Measurements from ENCODE around the gene MRPS18C. TPM values are rescaled to one million over a fixed set of nuclear protein-coding genes. Genes with fewer than 3 reads are reported as not detected.

MRPS18C gene
- 10 to 100 TPM; 29.5 to 43.8 (median 33.2) TPM for polyA plus RNA-seq
- long read RNA-seq, donor 1, transcript MRPS18C-204 (5 exons, 666 nt): minor isoform, 13 of 181 reads
- long read RNA-seq, donor 1, transcript MRPS18C-201 (6 exons, 1,643 nt): major isoform, 150 of 181 reads
- long read RNA-seq, donor 1, partial matches to known transcripts: 12 of 181 reads
- long read RNA-seq, donor 1, other reads (novel, unspliced or antisense): 0 of 181 reads
- long read RNA-seq, donor 2, transcript MRPS18C-201 (6 exons, 1,643 nt): major isoform, 33 of 39 reads
- long read RNA-seq, donor 2, transcript MRPS18C-204 (5 exons, 666 nt): minor isoform, 5 of 39 reads
- long read RNA-seq, donor 2, partial matches to known transcripts: 0 of 39 reads
- long read RNA-seq, donor 2, other reads (novel, unspliced or antisense): 0 of 39 reads
- long read RNA-seq, donor 3, transcript MRPS18C-201 (6 exons, 1,643 nt): major isoform, 41 of 44 reads
- long read RNA-seq, donor 3, partial matches to known transcripts: 0 of 44 reads
- long read RNA-seq, donor 3, other reads (novel, unspliced or antisense): 0 of 44 reads
- long read RNA-seq, donor 4, partial matches to known transcripts: 0 of 2 reads
- long read RNA-seq, donor 4, other reads (novel, unspliced or antisense): 0 of 2 reads
- long read RNA-seq, donor 5, transcript MRPS18C-201 (6 exons, 1,643 nt): major isoform, 18 of 19 reads
- long read RNA-seq, donor 5, partial matches to known transcripts: 0 of 19 reads
- long read RNA-seq, donor 5, other reads (novel, unspliced or antisense): 0 of 19 reads
- long read RNA-seq, donor 6, transcript MRPS18C-201 (6 exons, 1,643 nt): major isoform, 46 of 53 reads
- long read RNA-seq, donor 6, transcript MRPS18C-204 (5 exons, 666 nt): minor isoform, 5 of 53 reads
- long read RNA-seq, donor 6, partial matches to known transcripts: 0 of 53 reads
- long read RNA-seq, donor 6, other reads (novel, unspliced or antisense): 0 of 53 reads
- long read RNA-seq, donor 7, transcript MRPS18C-201 (6 exons, 1,643 nt): major isoform, 74 of 84 reads
- long read RNA-seq, donor 7, partial matches to known transcripts: 0 of 84 reads
- long read RNA-seq, donor 7, other reads (novel, unspliced or antisense): 0 of 84 reads
- long read RNA-seq, donor 8, partial matches to known transcripts: 0 of 4 reads
- long read RNA-seq, donor 8, other reads (novel, unspliced or antisense): 0 of 4 reads
- long read RNA-seq, donor 9, transcript MRPS18C-201 (6 exons, 1,643 nt): major isoform, 6 of 7 reads
- long read RNA-seq, donor 9, partial matches to known transcripts: 0 of 7 reads
- long read RNA-seq, donor 9, other reads (novel, unspliced or antisense): 0 of 7 reads
- long read RNA-seq, donor 10, transcript MRPS18C-201 (6 exons, 1,643 nt): major isoform, 78 of 87 reads
- long read RNA-seq, donor 10, transcript MRPS18C-204 (5 exons, 666 nt): minor isoform, 5 of 87 reads
- long read RNA-seq, donor 10, partial matches to known transcripts: 0 of 87 reads
- long read RNA-seq, donor 10, other reads (novel, unspliced or antisense): 0 of 87 reads

DNA sequence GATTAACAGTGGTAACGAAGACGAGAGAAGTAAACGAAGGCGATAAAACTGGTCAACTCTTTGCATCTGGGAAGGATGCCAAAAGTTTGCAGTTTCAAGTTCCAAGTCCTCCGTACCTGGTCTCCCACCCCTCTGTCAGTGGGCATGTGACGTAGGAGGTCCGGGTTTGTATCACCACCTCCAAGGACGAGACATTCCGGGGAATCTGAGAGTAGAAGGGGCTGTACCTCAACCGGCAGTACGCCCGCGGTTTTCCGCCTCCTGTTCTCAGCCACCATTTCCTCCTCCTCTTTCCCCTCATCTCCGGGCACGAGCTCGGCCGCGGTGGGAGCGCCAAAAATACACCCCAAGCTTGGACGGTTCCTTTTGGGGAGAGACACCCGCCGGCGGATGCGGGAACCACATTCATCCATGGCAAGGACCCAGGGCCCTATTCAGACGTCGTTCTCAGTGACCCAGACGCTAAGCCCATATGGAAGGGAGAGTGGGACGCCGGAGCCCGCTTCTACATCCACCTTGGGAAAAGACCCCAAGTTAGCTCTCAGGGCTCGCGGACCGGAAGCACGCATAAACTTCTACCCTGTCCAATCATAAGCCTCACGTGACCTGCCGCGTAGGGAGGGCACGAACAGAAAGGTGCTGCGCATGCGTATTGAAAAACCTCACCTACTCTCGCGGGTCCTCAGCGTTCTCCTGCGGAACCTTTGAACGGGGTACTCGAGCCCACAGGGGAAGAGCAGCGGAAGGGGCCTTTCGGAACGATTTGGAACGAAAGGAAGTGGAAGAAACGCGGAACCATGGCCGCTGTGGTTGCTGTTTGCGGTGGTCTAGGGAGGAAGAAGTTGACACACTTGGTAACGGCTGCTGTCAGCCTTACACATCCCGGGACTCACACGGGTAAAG is at the start of gene MRPS18C, which contains the start of gene HELQ:
Gene MRPS18C, plus strand, starts transcription at position 778 of the 903 bp plus-strand sequence. Its CDS starts 20 bp downstream, at position 798.
Gene HELQ, minus strand, starts transcription at position 543 of the 903 bp plus-strand sequence. Its CDS starts 130 bp downstream, at position 413.
- Histone ChIP-seq H3K36me3 (ENCODE audit: control insufficient read depth in 3 of 3, insufficient read depth in 2 of 3, low read depth in 1 of 3, low read length in 3 of 3) (peaks cover 3 to 10% (median 4%) of the 10 kb centered on the region in 3 donors), H3K27ac (ENCODE audit: low read depth in 1 of 3, low read length in 2 of 3) (peak within 1 kb of the TSS; percentile 97 to 99 (median 98)), H3K4me1 (ENCODE audit: control insufficient read depth in 3 of 3, insufficient read depth in 2 of 3, low read depth in 1 of 3, low read length in 2 of 3) (peaks cover 0 to 7% (median 5%) of the 10 kb centered on the region in 3 donors), H3K9me3 (ENCODE audit: control insufficient read depth in 2 of 2, insufficient read depth in 1 of 2, low read depth in 1 of 2, low read length in 1 of 2) (no peaks in the 10 kb centered on the region), H3K4me3 (ENCODE audit: low read depth in 1 of 3, low read length in 3 of 3) (peak within 1 kb of the TSS; percentile 80 to 86 (median 83)), H3K27me3 (ENCODE audit: control insufficient read depth in 3 of 3, insufficient read depth in 3 of 3, low read length in 3 of 3) (no peaks in the 10 kb centered on the region)
- 0% methylated on average over 56 to 58 of the region's 58 CpGs for WGBS, 3 donors
- FAIRE-seq (no peak), DNase-seq (peak; percentile 99 to 100)

DNA sequence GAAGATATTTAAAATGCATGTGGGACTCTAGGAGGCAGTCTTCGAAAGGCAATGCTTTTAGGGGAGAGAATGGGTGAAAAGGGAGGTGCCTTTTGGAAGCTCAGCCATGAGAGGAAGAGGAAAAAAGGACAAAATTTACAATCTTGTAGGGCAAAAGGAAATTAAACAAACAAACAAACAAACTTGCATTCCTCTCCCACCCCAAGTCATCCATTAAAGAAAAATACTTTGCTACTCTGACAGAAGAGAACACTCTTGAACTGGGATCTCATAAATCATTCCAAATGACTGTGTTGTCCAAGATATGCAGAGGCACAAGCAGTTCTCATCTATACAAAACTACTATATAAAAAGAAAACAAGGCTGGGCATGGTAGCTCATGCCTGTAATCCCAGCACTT is 47.0 kb upstream of the MRPS18C start:
- Histone ChIP-seq H3K4me1 (ENCODE audit: control insufficient read depth in 3 of 3, insufficient read depth in 2 of 3, low read depth in 1 of 3, low read length in 2 of 3) (peaks cover 0 to 8% (median 0%) of the 10 kb centered on the region in 3 donors), H3K36me3 (ENCODE audit: control insufficient read depth in 3 of 3, insufficient read depth in 2 of 3, low read depth in 1 of 3, low read length in 3 of 3) (peaks cover 0 to 18% (median 3%) of the 10 kb centered on the region in 3 donors), H3K27ac (ENCODE audit: low read depth in 1 of 3, low read length in 2 of 3) (no peak overlapping the region), H3K4me3 (ENCODE audit: low read depth in 1 of 3, low read length in 3 of 3) (no peak overlapping the region), H3K9me3 (ENCODE audit: control insufficient read depth in 2 of 2, insufficient read depth in 1 of 2, low read depth in 1 of 2, low read length in 1 of 2) (no peaks in the 10 kb centered on the region), H3K27me3 (ENCODE audit: control insufficient read depth in 3 of 3, insufficient read depth in 3 of 3, low read length in 3 of 3) (no peaks in the 10 kb centered on the region)
- WGBS, 3 donors: 95 to 100% (median 96%) methylated on average over 1 of the region's 1 CpG
- FAIRE-seq (no peak), DNase-seq (no peak)

DNA sequence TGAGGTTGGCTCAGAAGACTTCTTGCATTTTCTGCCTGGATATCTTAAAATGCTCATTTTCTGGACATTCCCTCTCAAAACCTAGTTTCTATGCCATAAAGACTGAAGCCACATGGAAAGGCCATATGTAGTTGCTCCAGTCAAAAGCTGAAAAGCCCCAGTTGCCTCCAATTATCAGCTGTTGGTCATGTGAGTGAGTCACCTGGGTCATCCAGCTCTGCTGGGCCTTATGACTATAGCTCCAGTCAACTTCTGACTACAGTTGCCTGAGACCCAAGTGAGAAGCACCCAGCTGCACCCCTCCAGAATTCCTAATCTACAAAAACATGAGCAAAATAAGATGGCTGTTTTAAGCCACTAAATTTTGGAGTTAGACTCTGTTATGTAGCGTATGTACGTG is 42.2 kb upstream of the MRPS18C start:
- Histone ChIP-seq H3K27ac (ENCODE audit: low read depth in 1 of 3, low read length in 2 of 3) (no peak overlapping the region), H3K27me3 (ENCODE audit: control insufficient read depth in 3 of 3, insufficient read depth in 3 of 3, low read length in 3 of 3) (no peaks in the 10 kb centered on the region), H3K4me3 (ENCODE audit: low read depth in 1 of 3, low read length in 3 of 3) (no peak overlapping the region), H3K4me1 (ENCODE audit: control insufficient read depth in 3 of 3, insufficient read depth in 2 of 3, low read depth in 1 of 3, low read length in 2 of 3) (no peaks in the 10 kb centered on the region), H3K9me3 (ENCODE audit: control insufficient read depth in 2 of 2, insufficient read depth in 1 of 2, low read depth in 1 of 2, low read length in 1 of 2) (no peaks in the 10 kb centered on the region), H3K36me3 (ENCODE audit: control insufficient read depth in 3 of 3, insufficient read depth in 2 of 3, low read depth in 1 of 3, low read length in 3 of 3) (peaks cover 2 to 26% (median 7%) of the 10 kb centered on the region in 3 donors)
- FAIRE-seq (no peak), DNase-seq (peak in 1 of 2 donors; percentile 31)
- 97 to 100% (median 100%) methylated on average over 2 of the region's 2 CpGs for WGBS, 3 donors

DNA sequence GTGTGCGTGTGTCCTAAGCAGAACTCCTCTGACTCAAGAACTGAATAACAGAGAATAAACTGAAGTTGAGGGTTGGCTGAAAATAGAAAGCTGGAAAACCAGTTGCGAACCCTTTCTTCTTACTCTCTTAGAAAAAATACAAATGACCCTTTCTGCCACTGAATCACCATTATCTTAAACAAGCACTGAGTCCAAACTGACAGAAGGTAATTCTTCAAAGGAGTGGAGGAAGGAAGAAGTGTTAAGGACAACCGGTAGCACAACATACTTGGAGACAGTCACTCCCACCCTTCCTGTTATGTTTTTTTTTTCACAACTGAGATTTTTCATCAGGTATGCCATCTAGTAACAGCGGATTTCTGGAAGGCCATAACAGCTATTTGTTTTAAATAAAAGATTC is 38.3 kb upstream of the MRPS18C start:
- FAIRE-seq: no peak

DNA sequence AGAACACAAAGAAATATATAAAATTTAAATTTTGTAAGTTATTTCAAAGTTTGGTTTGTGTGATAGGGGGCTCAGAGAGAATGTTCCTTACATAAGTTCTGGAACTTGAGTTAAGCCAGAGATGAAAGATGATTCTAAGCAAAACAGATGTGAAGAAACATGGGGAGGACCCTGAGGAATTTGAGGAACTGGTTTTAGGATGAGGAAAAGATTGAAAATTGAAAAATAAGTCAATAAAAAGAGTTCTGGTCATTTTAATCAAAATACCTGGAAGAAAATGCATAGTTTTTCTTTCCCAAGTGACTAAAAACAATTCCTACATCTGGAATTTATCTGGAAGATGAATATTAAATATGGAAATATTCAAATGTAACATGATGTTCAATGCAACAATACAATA is 37.6 kb upstream of the MRPS18C start:
- Histone ChIP-seq H3K27ac (ENCODE audit: low read depth in 1 of 3, low read length in 2 of 3) (no peak overlapping the region), H3K4me3 (ENCODE audit: low read depth in 1 of 3, low read length in 3 of 3) (no peak overlapping the region), H3K36me3 (ENCODE audit: control insufficient read depth in 3 of 3, insufficient read depth in 2 of 3, low read depth in 1 of 3, low read length in 3 of 3) (peaks cover 4 to 28% (median 10%) of the 10 kb centered on the region in 3 donors), H3K4me1 (ENCODE audit: control insufficient read depth in 3 of 3, insufficient read depth in 2 of 3, low read depth in 1 of 3, low read length in 2 of 3) (no peaks in the 10 kb centered on the region), H3K9me3 (ENCODE audit: control insufficient read depth in 2 of 2, insufficient read depth in 1 of 2, low read depth in 1 of 2, low read length in 1 of 2) (no peaks in the 10 kb centered on the region), H3K27me3 (ENCODE audit: control insufficient read depth in 3 of 3, insufficient read depth in 3 of 3, low read length in 3 of 3) (no peaks in the 10 kb centered on the region)
- FAIRE-seq (no peak), DNase-seq (no peak)

More for the DNA sequence above, 38.3 kb upstream of the MRPS18C start:
- Histone ChIP-seq H3K4me1 (ENCODE audit: control insufficient read depth in 3 of 3, insufficient read depth in 2 of 3, low read depth in 1 of 3, low read length in 2 of 3) (no peaks in the 10 kb centered on the region), H3K9me3 (ENCODE audit: control insufficient read depth in 2 of 2, insufficient read depth in 1 of 2, low read depth in 1 of 2, low read length in 1 of 2) (no peaks in the 10 kb centered on the region), H3K4me3 (ENCODE audit: low read depth in 1 of 3, low read length in 3 of 3) (no peak overlapping the region), H3K27me3 (ENCODE audit: control insufficient read depth in 3 of 3, insufficient read depth in 3 of 3, low read length in 3 of 3) (no peaks in the 10 kb centered on the region), H3K27ac (ENCODE audit: low read depth in 1 of 3, low read length in 2 of 3) (no peak overlapping the region), H3K36me3 (ENCODE audit: control insufficient read depth in 3 of 3, insufficient read depth in 2 of 3, low read depth in 1 of 3, low read length in 3 of 3) (peaks cover 4 to 33% (median 10%) of the 10 kb centered on the region in 3 donors)
- WGBS, 3 donors: 80 to 93% (median 93%) methylated on average over 4 of the region's 4 CpGs
- DNase-seq: no peak

DNA sequence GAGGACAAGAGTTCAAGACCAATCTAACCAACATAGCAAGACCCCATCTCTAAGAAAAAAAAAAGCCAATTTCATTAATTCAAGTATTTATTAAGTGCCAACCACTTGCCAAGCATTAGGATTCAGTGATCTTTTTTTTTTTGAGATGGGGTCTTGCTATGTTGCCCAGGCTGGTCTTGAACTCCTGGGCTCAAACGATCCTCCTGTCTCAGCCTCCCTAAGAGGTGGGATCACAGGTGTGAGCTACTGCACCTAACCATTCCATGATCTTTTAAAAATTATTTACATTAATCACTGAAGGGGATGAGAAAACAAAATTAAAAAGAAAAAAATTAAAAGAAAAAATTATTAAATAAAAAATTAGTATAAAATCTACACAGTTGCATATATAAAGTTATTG is 24.7 kb upstream of the MRPS18C start:
- no peaks in the 10 kb centered on the region for H3K4me1 ChIP-seq (ENCODE audit: control insufficient read depth in 3 of 3, insufficient read depth in 2 of 3, low read depth in 1 of 3, low read length in 2 of 3)
- DNase-seq: no peak
- H3K4me3 ChIP-seq (ENCODE audit: low read depth in 1 of 3, low read length in 3 of 3): no peak overlapping the region
- 96% methylated on average over 1 of the region's 1 CpG for WGBS, 3 donors
- peaks cover 0 to 26% (median 0%) of the 10 kb centered on the region in 3 donors for H3K36me3 ChIP-seq (ENCODE audit: control insufficient read depth in 3 of 3, insufficient read depth in 2 of 3, low read depth in 1 of 3, low read length in 3 of 3)
- FAIRE-seq: no peak
- H3K27ac ChIP-seq (ENCODE audit: low read depth in 1 of 3, low read length in 2 of 3): no peak overlapping the region
- H3K27me3 ChIP-seq (ENCODE audit: control insufficient read depth in 3 of 3, insufficient read depth in 3 of 3, low read length in 3 of 3): no peaks in the 10 kb centered on the region
- H3K9me3 ChIP-seq (ENCODE audit: control insufficient read depth in 2 of 2, insufficient read depth in 1 of 2, low read depth in 1 of 2, low read length in 1 of 2): no peaks in the 10 kb centered on the region

DNA sequence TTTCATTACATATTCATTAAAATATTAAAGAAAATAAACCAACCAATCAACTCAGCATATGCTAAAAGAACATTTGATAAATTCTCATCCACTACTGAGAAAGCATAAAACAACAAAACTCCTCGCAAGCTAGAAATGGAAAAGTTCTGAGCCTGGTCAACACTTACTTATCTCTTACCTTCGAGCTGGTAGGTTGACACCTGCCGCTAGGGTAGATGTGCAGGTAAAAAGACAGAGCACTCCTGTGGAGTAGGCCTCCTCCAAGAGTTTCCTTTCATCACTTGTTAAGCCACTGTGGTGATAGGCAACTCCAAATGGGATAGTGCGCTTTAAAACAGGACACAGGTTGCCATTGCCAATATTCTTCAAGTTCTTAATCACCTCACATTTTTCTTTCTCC is 19.2 kb upstream of the MRPS18C start:
- Histone ChIP-seq H3K4me1 (ENCODE audit: control insufficient read depth in 3 of 3, insufficient read depth in 2 of 3, low read depth in 1 of 3, low read length in 2 of 3) (no peaks in the 10 kb centered on the region), H3K27ac (ENCODE audit: low read depth in 1 of 3, low read length in 2 of 3) (no peak overlapping the region), H3K9me3 (ENCODE audit: control insufficient read depth in 2 of 2, insufficient read depth in 1 of 2, low read depth in 1 of 2, low read length in 1 of 2) (no peaks in the 10 kb centered on the region), H3K27me3 (ENCODE audit: control insufficient read depth in 3 of 3, insufficient read depth in 3 of 3, low read length in 3 of 3) (no peaks in the 10 kb centered on the region), H3K36me3 (ENCODE audit: control insufficient read depth in 3 of 3, insufficient read depth in 2 of 3, low read depth in 1 of 3, low read length in 3 of 3) (peaks cover 0 to 23% (median 2%) of the 10 kb centered on the region in 3 donors), H3K4me3 (ENCODE audit: low read depth in 1 of 3, low read length in 3 of 3) (no peak overlapping the region)
- no peak for FAIRE-seq
- DNase-seq: no peak
- 91 to 93% (median 93%) methylated on average over 4 of the region's 4 CpGs for WGBS, 3 donors

All from small intestine (tissue), 16 donors.